B cell (primary cell): ENCODE data around the gene CTSL. TPM values are rescaled to one million over a fixed set of nuclear protein-coding genes. Genes with fewer than 3 reads are reported as not detected.

ENCODE experiments used
- ATAC-seq: fragments of 200-7000 bp; cut with Tn5 transposase; one replicate; pipeline ENCODE4 v1.10.0; 2021; ENCODE audit warnings: low read depth, mild to moderate bottlenecking, moderate number of reproducible peaks, moderate library complexity
- CTCF ChIA-PET: fragments of 350-600 bp; sonication (Branson Sonifier 250); formaldehyde crosslinking; loops from one replicate; lab custom pipeline; 2021; ENCODE audit warnings: antibody characterized with exemption, inconsistent platforms; lab: Charles Lee
- POLR2A ChIA-PET: fragments of 350-600 bp; sonication (Branson Sonifier 250); formaldehyde crosslinking; loops from one replicate; lab custom pipeline; 2021; ENCODE audit warnings: antibody characterized with exemption; lab: Charles Lee
- DNase-seq: peaks from one replicate; pipeline ENCODE4 v3.0.0; 2013
- H2AFZ ChIP-seq: 2 replicates; pipeline ENCODE4 v1.6.1; 2012; ENCODE audit warnings: mild to moderate bottlenecking, low read depth, low read length; ENCODE audit not compliant: insufficient read depth, poor library complexity, severe bottlenecking
- H3K27ac ChIP-seq, 2 donors: 1 replicate in 1 of 2; 2 replicates in 1 of 2; pipeline ENCODE4 v1.5.1; 2012 to 2013; ENCODE audit warnings: low read length in 2 of 2, mild to moderate bottlenecking in 2 of 2, moderate library complexity in 1 of 2
- H3K27me3 ChIP-seq, 4 experiments: fragments of 200-600 bp in 1 of 4; sonication (generic) in 1 of 4; replicated peaks in 1 of 4; 1 replicate in 2 of 4; 2 replicates in 2 of 4; pipeline versions ENCODE4 v1.6.1 to v1.7.0; 2013 to 2016; ENCODE audit warnings: low read length in 3 of 4, mild to moderate bottlenecking in 2 of 4, mixed read lengths in 1 of 4, moderate library complexity in 1 of 4; ENCODE audit not compliant: insufficient read depth in 4 of 4, control insufficient read depth in 3 of 4; ENCODE audit errors: control extremely low read depth in 1 of 4
- H3K36me3 ChIP-seq, 2 experiments: replicated peaks in 1 of 2; 1 replicate in 1 of 2; 2 replicates in 1 of 2; pipeline versions ENCODE4 v1.6.1 to v1.7.1; 2013; ENCODE audit warnings: low read length in 1 of 2; ENCODE audit not compliant: insufficient read depth in 2 of 2, control insufficient read depth in 1 of 2; ENCODE audit errors: control extremely low read depth in 1 of 2, extremely low read depth in 1 of 2
- H3K4me1 ChIP-seq, 2 donors: fragments of 200-600 bp in 1 of 2; sonication (generic) in 1 of 2; 1 replicate in 1 of 2; 2 replicates in 1 of 2; pipeline versions ENCODE4 v1.5.1 to v1.6.1; 2013 to 2017; ENCODE audit warnings: low read length in 2 of 2; ENCODE audit not compliant: control insufficient read depth in 2 of 2, insufficient read depth in 2 of 2
- H3K4me2 ChIP-seq: replicated peaks from 2 replicates; pipeline ENCODE3; 2012; ENCODE audit warnings: mild to moderate bottlenecking, low read depth, low read length; ENCODE audit not compliant: poor library complexity, severe bottlenecking
- H3K4me3 ChIP-seq, 5 experiments: fragments of 200-600 bp in 1 of 5; sonication (generic) in 1 of 5; 1 replicate in 3 of 5; 2 replicates in 2 of 5; pipeline versions ENCODE4 v1.5.1 to v1.7.0; 2011 to 2016; ENCODE audit warnings: low read length in 4 of 5, mild to moderate bottlenecking in 4 of 5, low read depth in 2 of 5, control low read depth in 1 of 5, moderate library complexity in 1 of 5; ENCODE audit not compliant: insufficient read depth in 1 of 5; ENCODE audit errors: control extremely low read depth in 1 of 5, extremely low read depth in 1 of 5
- H3K79me2 ChIP-seq: fragments of 200-600 bp; sonication (generic); one replicate; pipeline ENCODE4 v1.6.0; 2016; ENCODE audit warnings: low read length; ENCODE audit not compliant: control insufficient read depth, insufficient read depth
- H3K9ac ChIP-seq: fragments of 200-600 bp; sonication (generic); 2 replicates; pipeline ENCODE4 v1.6.1; 2017; ENCODE audit warnings: mild to moderate bottlenecking, low read length, moderate library complexity
- H3K9me3 ChIP-seq, 3 donors: one replicate each; pipeline versions ENCODE4 v1.6.1 to v1.7.1; 2013; ENCODE audit warnings: low read length in 2 of 3; ENCODE audit not compliant: control insufficient read depth in 2 of 3, insufficient read depth in 1 of 3; ENCODE audit errors: control extremely low read depth in 1 of 3
- H4K20me1 ChIP-seq: 2 replicates; pipeline ENCODE4 v1.6.0; 2012; ENCODE audit warnings: mild to moderate bottlenecking, low read length; ENCODE audit not compliant: insufficient read depth, control insufficient read depth, poor library complexity, severe bottlenecking
- H3K27ac Mint-ChIP-seq: one replicate; pipeline ENCODE4 v1.8.0; 2021; ENCODE audit warnings: mixed read lengths
- H3K27me3 Mint-ChIP-seq: one replicate; pipeline ENCODE4 v1.8.0; 2021; ENCODE audit warnings: mixed read lengths
- H3K4me1 Mint-ChIP-seq: one replicate; pipeline ENCODE4 v1.8.0; 2021; ENCODE audit warnings: mixed read lengths
- H3K4me3 Mint-ChIP-seq: one replicate; pipeline ENCODE4 v1.8.0; 2021; ENCODE audit warnings: mixed read lengths
- H3K9me3 Mint-ChIP-seq: one replicate; pipeline ENCODE4 v1.8.0; 2022; ENCODE audit warnings: mixed read lengths; ENCODE audit not compliant: insufficient read depth
- CTCF ChIP-seq: fragments of 200-600 bp; IDR thresholded peaks from one replicate; pipeline ENCODE4 v1.8.0; 2022; ENCODE audit warnings: antibody characterized with exemption, mild to moderate bottlenecking
- EZH2 ChIP-seq: IDR thresholded peaks from 2 replicates; pipeline ENCODE4 v1.6.1; 2012; ENCODE audit warnings: borderline replicate concordance, low read depth, mild to moderate bottlenecking, moderate library complexity, low read length; ENCODE audit not compliant: insufficient read depth, poor library complexity, severe bottlenecking
- WGBS: methylation state at CpG from one replicate; pipeline ENCODE4 v1.1.5; 2013; ENCODE audit warnings: missing lambda C conversion rate; ENCODE audit not compliant: insufficient coverage; 5-methylcytosine and 5-hydroxymethylcytosine counted together
- intact Hi-C: fragments of 100-400 bp; cut with micrococcal nuclease; formaldehyde crosslinking; loops from one replicate; pipeline ENCODE4 v1.10.0; 2022
- polyA plus RNA-seq: library from polyadenylated mRNA; depleted of rRNA; stranded (reverse); fragments of >200 nt; gene quantifications from 2 replicates; pipeline ENCODE4 v1.2.3, GENCODE V29; 2012
- total RNA-seq, 2 donors: library from RNA; stranded (reverse); fragments of 120-200 nt in 1 of 2; gene quantifications; 1 replicate in 1 of 2; 2 replicates in 1 of 2; pipeline versions ENCODE4 v1.2.3 to v1.2.4, GENCODE V29; 2013 to 2022

Gene CTSL
- total and polyA plus RNA-seq, 2 donors (not counting 1 experiment from before 2014, with no cell fraction given) = 0.13 to 0.74 TPM

GRCh38 chr9:87732756-87733155 is 6.8 kb downstream of the CTSL start:
- H3K27me3 Mint-ChIP-seq = peaks cover 28% of the 10 kb centered on the region
- no peak overlapping the region for H3K27ac Mint-ChIP-seq
- intact Hi-C loops = no loop called here
- no peak for ATAC-seq
- Histone ChIP-seq H3K27ac (no peak overlapping the region), H3K4me1 (no peaks in the 10 kb centered on the region), H3K4me3 (no peak overlapping the region), H3K9me3 (no peaks in the 10 kb centered on the region), H2AFZ (no peak overlapping the region), H3K79me2 (no peaks in the 10 kb centered on the region), H4K20me1 (no peaks in the 10 kb centered on the region), H3K9ac (no peak overlapping the region), H3K4me2 (no peak overlapping the region), H3K36me3 (no peaks in the 10 kb centered on the region), H3K27me3 (no peaks in the 10 kb centered on the region)
- no peaks in the 10 kb centered on the region for H3K4me1 Mint-ChIP-seq
- TF ChIP-seq EZH2 = no peak
- no peak for TF ChIP-seq CTCF
- no peaks in the 10 kb centered on the region for H3K9me3 Mint-ChIP-seq
- H3K4me3 Mint-ChIP-seq = no peak overlapping the region
- DNase-seq = no peak
- WGBS = 71% methylated on average over 1 of the region's 3 CpGs
- POLR2A ChIA-PET = no interaction called here
- CTCF ChIA-PET = no interaction called here

DNA sequence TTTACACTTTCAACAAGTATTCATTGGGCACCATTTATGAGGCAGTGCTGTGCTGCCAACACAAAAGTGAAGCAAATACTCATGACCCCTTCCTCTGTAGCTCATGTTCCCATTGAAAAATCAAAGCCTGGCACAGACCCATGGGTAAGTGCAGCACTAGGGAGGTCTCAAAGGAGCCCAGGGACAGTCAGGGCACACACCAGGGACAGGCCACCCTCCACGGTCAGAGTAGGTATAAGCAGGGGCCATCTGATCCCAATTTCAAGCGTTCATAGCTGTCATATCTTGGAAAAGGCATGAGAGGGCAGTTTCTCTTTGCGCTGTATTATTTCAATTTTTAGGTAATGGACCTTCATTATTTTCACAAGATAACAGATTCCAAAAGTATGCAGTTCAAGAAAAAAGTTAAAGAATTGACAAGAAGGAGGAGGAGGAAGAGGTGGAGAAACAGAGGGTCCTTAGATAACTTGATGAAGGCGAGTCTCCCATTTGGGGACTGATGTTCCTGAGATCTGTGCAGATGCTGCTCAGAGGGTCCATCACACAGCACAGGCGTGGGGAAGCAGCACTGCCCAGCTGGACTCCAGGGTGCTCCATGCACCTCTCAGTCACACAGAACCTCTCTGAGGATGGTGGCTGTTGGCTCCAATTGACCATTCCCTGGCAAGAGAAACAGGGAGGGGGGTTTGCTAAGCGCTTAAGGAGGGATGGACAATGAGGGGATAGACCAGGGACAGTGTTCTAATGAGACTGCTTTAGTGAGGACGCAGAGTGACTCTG is 7.5 kb downstream of the CTSL start:
- DNase-seq (no peak), ATAC-seq (no peak)
- Mint-ChIP-seq H3K27me3 (peaks cover 24% of the 10 kb centered on the region), H3K4me1 (no peaks in the 10 kb centered on the region), H3K27ac (no peak overlapping the region), H3K9me3 (no peaks in the 10 kb centered on the region), H3K4me3 (no peak overlapping the region)
- TF ChIP-seq CTCF = no peak
- TF ChIP-seq EZH2 = no peak
- intact Hi-C loops = no loop called here
- no peaks in the 10 kb centered on the region for H3K27me3 ChIP-seq
- H3K79me2 ChIP-seq = no peaks in the 10 kb centered on the region
- no peaks in the 10 kb centered on the region for H3K4me1 ChIP-seq
- no peak overlapping the region for H3K4me3 ChIP-seq
- no peak overlapping the region for H3K9ac ChIP-seq
- no peak overlapping the region for H2AFZ ChIP-seq
- H3K27ac ChIP-seq = no peak overlapping the region
- no peaks in the 10 kb centered on the region for H3K36me3 ChIP-seq
- CTCF ChIA-PET = no interaction called here
- H3K4me2 ChIP-seq = no peak overlapping the region
- POLR2A ChIA-PET = no interaction called here
- WGBS = 88% methylated on average over 2 of the region's 7 CpGs
- H4K20me1 ChIP-seq = no peaks in the 10 kb centered on the region
- H3K9me3 ChIP-seq = no peaks in the 10 kb centered on the region
